ENCODE data around the gene RNF10. TPM values are rescaled to one million over a fixed set of nuclear protein-coding genes. Genes with fewer than 3 reads are reported as not detected.
A peak's percentile ranks its signal among the peaks of the same experiment; 100 is the strongest.

Gene RNF10
- total and polyA plus RNA-seq, 9 of the 15 experiments (the other 6 are each of a cell fraction or from before 2014, with no cell fraction given) = 43.0 to 139 (median 80.1) TPM

- TF ChIP-seq ZNF518B (CRISPR knock-in tag; IDR thresholded peaks at IDR 0.05) = no peak
- TF ChIP-seq, protein P1, sequence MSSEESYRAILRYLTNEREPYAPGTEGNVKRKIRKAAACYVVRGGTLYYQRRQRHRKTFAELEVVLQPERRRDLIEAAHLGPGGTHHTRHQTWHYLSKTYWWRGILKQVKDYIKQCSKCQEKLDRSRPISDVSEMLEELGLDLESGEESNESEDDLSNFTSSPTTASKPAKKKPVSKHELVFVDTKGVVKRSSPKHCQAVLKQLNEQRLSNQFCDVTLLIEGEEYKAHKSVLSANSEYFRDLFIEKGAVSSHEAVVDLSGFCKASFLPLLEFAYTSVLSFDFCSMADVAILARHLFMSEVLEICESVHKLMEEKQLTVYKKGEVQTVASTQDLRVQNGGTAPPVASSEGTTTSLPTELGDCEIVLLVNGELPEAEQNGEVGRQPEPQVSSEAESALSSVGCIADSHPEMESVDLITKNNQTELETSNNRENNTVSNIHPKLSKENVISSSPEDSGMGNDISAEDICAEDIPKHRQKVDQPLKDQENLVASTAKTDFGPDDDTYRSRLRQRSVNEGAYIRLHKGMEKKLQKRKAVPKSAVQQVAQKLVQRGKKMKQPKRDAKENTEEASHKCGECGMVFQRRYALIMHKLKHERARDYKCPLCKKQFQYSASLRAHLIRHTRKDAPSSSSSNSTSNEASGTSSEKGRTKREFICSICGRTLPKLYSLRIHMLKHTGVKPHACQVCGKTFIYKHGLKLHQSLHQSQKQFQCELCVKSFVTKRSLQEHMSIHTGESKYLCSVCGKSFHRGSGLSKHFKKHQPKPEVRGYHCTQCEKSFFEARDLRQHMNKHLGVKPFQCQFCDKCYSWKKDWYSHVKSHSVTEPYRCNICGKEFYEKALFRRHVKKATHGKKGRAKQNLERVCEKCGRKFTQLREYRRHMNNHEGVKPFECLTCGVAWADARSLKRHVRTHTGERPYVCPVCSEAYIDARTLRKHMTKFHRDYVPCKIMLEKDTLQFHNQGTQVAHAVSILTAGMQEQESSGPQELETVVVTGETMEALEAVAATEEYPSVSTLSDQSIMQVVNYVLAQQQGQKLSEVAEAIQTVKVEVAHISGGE (CRISPR knock-in tag; IDR thresholded peaks at IDR 0.05) = no peak
- TF ChIP-seq NR2C2 (CRISPR knock-in tag; IDR thresholded peaks at IDR 0.05) = no peak
- peak; percentile 48; the same call in 1 of the 2 replicates for TF ChIP-seq NR2C2 (tag; IDR thresholded peaks at IDR 0.05)
- TF ChIP-seq, protein P2, sequence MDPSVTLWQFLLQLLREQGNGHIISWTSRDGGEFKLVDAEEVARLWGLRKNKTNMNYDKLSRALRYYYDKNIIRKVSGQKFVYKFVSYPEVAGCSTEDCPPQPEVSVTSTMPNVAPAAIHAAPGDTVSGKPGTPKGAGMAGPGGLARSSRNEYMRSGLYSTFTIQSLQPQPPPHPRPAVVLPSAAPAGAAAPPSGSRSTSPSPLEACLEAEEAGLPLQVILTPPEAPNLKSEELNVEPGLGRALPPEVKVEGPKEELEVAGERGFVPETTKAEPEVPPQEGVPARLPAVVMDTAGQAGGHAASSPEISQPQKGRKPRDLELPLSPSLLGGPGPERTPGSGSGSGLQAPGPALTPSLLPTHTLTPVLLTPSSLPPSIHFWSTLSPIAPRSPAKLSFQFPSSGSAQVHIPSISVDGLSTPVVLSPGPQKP (CRISPR knock-in tag; IDR thresholded peaks at IDR 0.05) = no peak
- TF ChIP-seq SRSF7 (optimal IDR thresholded peaks at IDR 0.05; ENCODE audit: low read depth, low read length) = no peak
- no peak for TF ChIP-seq KDM4B (IDR thresholded peaks at IDR 0.05; ENCODE audit: borderline replicate concordance in 2 of 2, low read depth in 1 of 2)
- no peak for TF ChIP-seq RBM17 (IDR thresholded peaks at IDR 0.05; ENCODE audit: borderline replicate concordance, low read depth, low read length)
- TF ChIP-seq ZNF212 (CRISPR knock-in tag; IDR thresholded peaks at IDR 0.05) = no peak
- TF ChIP-seq ZBED1 (IDR thresholded peaks at IDR 0.05) = no peak
- TF ChIP-seq TEAD1 (CRISPR knock-in tag; IDR thresholded peaks at IDR 0.05) = no peak
- no peak for TF ChIP-seq BHLHE40 (IDR thresholded peaks at IDR 0.05; ENCODE audit: low read length)
- TF ChIP-seq ZNF134 (CRISPR knock-in tag; conservative IDR thresholded peaks at IDR 0.05) = no peak
- no peak for TF ChIP-seq NR4A1 (CRISPR knock-in tag; IDR thresholded peaks at IDR 0.05)
- TF ChIP-seq NR4A1 (tag; IDR thresholded peaks at IDR 0.05) = no peak
- no peak for TF ChIP-seq HDAC2 (IDR thresholded peaks at IDR 0.05)
- TF ChIP-seq ZNF780A (CRISPR knock-in tag; IDR thresholded peaks at IDR 0.05) = no peak
- no peak for TF ChIP-seq KLF16 (IDR thresholded peaks at IDR 0.05)
Measured at GRCh38 chr12:120495186-120495730, 38.9 kb upstream of the RNF10 start (continued).

Measured in K562 (cell line).